ENCODE results near the gene ZDHHC21.
"Not testable (repeated sequence)": the region's sequence is repeated elsewhere in the genome, so short reads cannot be mapped to it uniquely, and the experiment has no call there.

ZDHHC21 gene

DNA sequence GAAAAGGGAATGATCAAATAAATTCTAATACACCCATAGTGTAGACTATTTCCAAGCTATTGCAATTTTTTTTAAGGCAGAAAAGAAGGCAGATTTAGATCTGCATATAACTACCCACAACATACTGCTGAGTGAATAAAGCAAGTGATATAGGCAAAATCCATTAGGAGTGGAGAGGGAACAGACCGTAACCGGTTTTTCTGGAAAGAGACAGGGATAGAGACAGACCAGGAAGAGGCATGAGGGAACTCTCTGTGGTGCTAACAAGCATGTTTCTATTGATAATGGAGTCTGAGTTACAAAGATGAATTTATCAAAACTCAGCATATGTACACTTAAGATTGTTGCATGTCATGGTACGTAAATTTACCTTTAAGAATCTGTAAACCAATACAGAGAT, 14.5 kb downstream of the ZDHHC21 start:
- no peak for FAIRE-seq

DNA sequence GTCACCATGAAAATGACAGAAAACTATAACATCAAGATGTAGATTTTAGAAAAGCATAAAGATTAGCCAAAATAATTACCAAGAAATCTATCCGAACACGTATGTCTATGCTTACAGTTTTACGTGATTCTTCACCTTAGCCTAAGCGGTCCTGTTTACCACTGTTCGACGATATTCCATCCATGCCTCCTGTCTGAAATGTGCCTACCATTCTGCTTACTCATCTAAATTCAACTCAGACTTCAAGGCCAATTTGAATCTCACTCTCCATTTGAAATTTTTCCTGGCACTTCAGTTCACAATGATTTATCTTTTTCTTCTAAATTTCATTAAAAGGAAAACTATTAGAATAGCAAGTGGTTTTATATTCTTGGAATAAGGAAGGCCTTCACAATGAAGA, 15.4 kb downstream of the ZDHHC21 start:
- FAIRE-seq = no peak

DNA sequence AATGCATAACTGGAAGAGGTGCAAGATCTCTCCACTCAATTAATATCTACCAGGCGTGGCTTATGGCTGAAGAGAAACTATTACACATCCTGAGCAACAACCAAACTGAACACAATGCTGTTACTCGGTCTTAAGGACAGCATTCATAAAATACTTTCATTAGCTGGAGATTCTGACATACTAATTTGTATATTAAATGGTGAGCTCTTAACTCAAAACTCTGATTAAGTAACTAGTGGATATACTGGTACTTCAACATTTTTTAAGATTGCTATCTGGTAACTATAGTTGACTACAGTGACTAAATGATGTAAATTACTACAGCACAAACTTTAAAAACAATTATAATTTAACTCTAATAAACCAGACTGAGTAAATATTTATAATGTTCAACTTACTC, 15.8 kb downstream of the ZDHHC21 start:
- FAIRE-seq = peak; percentile 49

DNA sequence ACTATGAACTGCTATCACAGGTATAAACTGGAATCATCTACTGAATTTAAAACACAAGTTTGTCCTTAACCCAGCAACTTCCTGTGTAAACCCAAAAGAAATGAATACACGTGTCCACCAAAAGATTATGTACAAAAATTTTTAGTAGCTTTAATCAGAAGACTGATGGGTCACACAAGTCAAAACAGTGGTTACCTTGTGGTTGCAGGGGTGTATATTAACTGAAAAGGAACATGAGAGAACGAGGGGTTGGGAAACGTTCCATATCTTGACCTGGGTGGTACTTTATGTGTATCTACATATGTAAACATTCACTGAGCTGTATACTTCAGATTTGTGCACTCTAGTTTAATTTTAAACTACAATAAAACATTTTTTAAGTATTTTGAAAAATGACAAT, 18.6 kb downstream of the ZDHHC21 start:
- no peak for FAIRE-seq

DNA sequence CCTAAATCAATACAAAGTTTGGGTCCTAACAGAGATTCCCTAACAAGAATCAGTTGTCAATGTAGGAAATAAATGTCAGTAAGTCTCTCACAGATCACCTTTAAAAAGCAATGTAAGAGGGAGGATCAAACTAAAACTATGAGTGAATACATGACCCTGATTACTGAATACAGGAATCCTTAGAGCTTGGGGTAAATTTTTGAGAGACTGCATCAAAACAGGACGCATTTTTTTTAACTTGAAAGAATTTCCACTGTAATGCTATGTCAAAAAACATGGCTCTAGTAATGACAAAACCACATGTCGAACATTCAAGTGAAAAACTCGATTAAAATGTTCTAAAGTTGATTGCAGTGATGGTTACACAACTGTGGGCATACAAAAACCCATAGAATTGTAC, 21.9 kb downstream of the ZDHHC21 start:
- no peak for FAIRE-seq

DNA sequence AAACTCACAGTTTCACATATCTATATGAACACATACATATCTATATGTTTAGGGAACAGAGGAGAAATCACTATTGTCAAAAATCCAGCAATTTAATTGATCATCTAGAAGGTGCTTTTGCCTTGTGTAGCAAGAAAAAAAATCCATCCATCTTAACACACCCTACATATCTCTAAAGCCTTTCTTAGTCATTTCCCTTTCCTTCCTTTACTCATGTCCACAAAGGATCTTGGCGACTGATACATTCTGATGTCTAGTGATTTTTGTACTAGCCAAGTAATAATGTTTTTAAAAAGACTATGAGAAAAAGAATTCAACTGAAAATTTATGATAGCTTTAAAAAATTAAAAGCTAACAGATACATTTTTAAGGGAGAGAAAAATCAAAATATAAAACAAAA, 22.5 kb downstream of the ZDHHC21 start:
- FAIRE-seq = no peak

DNA sequence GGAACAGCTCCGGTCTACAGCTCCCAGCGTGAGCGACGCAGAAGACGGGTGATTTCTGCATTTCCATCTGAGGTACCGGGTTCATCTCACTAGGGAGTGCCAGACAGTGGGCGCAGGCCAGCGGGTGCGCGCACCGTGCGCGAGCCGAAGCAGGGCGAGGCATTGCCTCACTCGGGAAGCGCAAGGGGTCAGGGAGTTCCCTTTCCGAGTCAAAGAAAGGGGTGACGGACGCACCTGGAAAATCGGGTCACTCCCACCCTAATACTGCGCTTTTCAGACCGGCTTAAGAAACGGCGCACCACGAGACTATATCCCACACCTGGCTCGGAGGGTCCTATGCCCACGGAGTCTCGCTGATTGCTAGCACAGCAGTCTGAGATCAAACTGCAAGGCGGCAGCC, 29.2 kb downstream of the ZDHHC21 start:
- not testable (repeated sequence) for FAIRE-seq

DNA sequence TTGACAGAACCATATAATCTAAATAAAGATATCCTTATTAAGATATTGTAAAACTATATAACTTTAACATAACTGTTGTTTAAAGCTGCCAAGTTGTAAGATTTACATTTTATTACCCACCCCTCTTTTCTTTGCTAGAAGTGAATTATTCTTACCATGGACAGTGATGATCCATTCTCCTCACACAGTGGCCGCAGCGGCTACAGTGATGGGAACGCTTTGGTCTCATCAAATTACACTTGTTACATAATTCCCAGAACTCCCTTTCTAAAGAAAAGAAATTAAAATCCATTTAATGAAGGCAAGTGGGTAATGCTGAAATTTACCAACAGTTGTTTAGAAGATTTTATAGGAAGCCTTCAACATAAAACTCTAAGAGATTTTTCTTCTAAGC, 31.2 kb downstream of the ZDHHC21 start:
- no peak for FAIRE-seq

DNA sequence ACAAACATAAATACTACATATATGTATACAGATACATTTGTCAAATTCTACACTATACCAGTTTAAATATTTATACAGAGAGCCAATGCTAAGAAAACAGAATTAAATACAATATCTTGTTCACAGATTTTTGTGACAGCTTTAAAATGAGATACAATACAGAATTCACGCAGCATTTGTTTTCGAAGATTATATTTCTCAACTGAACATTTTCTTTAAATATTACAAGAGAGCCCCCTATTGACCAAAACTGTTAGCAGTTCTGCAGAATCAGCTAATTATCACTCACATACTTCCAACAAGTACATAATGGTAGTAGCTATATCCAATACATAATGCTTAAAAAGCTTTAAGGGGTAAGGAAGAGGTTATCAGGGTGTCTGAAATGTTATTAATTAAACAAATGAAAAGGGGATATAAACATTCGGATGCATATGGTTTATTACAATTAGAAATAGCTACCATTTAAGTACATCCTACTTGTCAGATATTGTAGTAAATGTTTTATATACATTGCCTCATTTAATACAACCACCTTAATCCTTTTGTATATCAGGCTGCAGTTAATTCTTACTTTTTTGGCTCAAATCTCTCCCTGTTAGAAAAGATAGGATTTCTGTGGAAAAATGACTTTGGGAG, 31.7 kb downstream of the ZDHHC21 start:
- peak; percentile 95 for FAIRE-seq

DNA sequence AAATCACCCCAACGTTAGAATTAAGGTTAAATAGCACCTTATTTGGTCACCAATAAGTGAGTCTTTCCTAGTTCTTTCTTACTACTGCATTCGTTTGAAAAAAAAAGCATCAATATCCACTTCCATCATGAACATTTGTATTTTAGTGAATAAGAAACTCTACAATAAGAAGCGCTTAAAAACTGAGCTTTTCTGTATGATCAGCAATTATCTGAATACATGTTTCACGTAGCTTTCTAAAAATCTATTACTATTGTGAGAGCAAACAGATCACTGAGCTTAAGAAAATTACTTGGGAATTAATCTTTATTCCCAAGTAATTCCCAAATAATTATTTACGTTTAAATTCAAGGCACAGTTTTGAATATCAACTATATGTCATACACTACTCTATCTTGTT, 32.5 kb downstream of the ZDHHC21 start:
- no peak for FAIRE-seq

DNA sequence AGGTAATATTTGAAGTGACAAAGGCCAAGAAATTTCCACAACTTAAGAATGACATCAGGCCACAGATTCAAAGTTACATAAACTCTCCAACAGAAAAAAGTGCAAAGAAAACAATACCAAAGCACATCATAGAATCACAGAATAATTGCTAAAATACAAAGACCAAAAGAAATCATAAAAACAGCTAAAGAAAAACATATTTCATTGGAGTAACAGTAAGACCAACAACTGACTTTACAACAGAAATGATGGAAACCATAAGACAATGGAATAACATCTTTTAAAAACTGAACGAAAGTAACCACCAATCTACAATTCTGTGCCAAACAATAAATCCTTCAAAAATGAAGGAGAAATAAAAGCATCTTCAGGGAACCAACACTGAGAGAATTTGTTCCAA, 38.3 kb downstream of the ZDHHC21 start:
- no peak for FAIRE-seq

DNA sequence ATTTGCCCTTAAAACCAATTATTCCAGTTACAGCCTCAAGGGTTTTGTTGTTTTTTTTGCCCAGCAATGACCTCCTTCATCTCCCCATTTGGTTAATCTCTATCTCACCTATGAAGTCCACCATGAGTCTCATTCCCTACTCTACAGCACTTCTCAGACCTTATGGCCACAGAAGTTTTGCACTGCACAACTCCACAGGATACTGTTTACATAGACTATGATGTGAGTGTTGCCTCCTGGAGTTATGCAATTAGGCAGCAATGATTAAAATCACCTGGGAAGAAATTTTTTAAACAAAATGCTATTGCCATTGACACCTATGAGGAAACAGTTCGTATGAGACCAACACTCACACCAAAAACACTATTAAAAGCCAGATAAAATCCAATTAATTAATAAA, 39.7 kb downstream of the ZDHHC21 start:
- no peak for FAIRE-seq

DNA sequence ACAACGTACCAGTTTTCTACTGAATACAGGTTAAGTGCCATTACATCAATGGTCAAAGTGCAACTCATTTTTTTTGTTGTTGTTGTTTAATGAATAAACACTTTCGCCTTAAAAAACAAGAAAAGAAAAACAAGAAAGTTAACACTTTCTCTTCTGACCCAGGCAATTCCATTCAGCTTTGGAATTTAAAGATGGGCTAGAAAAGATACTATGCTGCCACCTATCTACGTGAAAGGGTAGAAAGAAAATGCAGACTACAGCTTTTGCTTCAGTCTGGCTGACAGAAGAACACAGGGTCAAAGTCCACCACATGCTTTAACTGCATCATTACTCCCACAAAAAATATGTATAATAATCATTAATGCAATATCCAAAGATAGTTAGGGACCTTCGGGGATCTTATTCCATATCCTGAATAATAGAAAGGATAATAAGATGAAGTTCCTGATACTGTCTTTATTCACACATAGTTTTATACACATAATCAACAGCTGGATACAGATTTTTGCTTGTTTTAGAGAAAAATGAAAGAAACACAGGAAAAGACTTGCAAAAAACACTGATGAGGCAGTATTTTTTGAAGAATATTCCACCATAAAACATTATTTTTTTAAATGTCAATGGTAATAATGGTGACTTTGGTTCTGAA, 40.4 kb downstream of the ZDHHC21 start:
- peak; percentile 81 for FAIRE-seq

DNA sequence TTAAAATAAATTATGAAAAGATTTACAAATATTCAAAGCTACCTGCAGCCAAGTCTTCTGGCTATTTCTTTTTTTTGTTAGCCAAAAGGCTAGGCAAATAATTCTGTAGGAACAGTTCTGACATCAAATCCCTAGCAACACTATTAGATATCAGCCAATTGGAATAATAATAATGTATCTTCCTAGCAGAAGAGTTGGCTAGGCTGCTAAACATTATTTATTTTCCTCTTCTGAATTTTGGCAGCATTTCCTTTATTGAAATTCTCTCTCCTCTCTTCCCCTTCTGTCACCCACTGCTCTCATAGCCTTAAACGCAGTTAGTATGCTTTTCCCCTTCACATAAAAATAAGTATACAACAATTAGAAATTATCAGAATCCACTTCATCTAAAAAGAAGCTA, 42.6 kb downstream of the ZDHHC21 start:
- no peak for FAIRE-seq

DNA sequence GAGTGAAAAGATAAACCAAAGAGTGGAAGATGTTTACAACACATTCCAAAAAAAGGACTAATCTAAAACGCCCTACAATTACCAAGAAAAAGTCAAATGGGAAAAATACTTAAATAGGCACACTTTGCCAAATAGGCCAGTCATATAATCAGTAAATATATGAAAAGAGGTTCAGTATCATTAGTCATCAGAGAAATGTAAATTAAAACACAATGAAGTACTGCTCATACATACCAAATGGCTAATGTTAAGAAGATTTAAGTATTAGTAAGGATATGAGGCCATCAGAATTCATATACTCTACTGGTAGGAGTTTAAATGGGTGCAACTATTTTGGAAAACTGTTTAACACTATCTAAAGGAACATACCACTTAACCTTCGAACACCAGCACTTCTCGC, 47.6 kb downstream of the ZDHHC21 start:
- FAIRE-seq = no peak

DNA sequence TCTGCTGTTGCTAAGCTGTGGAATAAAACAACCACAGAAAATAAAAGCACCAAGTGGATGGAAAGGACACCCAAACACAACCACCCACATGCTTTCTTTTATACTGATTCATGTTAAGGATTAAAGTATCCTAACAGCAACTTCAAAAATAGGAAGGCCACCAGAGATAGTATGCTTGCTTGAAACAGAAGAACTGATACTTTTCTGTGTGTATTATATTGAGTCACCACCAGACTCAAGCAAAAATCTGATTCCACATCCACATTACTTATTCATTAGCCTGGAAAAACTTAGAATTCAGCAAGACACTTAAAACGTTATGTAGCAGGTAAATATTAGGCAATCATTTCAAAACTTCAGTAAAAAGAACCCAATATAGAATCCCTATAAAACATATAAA, 52.3 kb downstream of the ZDHHC21 start:
- FAIRE-seq = no peak

DNA sequence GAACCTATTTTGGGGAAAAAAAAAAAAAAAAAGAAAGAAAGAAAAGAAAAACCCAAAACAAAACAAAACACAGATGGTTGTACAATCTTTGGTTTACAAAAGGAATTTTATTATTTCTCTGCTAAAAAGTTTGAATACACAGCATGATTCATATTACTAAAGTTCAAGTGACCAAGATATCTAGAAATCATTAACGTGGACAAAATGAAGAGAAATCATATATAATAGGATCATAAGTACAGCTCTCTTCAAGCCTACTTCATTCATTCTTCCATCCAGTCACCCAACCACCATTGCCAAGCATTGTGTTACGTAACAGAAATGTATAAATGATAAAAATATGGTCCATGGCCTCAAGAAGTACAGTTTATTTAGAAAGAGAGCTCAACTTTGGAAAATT, 52.9 kb downstream of the ZDHHC21 start:
- peak; percentile 74 for FAIRE-seq

DNA sequence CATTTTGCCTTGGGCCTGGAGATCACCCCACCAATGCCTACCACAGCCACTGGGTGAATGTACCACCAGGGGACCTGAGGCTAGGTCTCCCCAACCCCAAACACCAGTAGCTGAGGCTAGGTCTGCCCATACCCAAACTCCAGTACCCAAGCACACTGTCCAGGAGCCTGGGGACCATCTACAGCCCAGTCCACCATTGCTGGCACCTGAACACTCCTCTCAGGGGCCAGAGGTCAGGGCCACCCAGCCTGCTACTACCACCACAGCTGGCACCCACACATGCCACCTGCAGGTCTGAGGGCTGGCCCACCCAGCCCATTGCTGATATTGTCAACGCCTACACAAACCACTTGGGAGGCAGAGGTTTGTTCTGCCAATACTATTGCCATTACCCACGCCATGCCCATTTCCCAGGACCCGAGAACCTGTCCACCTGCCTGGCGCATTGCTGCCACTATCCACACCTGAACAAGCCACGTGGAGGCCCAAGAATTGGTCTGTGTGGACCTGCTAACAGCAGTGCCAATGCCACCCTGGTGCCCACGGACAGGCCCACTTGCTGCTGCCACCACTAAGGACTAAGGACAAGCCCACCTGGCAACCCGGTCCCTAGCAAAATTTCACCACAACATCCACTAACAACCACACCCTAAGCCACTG, 59.2 kb downstream of the ZDHHC21 start:
- FAIRE-seq = no peak

DNA sequence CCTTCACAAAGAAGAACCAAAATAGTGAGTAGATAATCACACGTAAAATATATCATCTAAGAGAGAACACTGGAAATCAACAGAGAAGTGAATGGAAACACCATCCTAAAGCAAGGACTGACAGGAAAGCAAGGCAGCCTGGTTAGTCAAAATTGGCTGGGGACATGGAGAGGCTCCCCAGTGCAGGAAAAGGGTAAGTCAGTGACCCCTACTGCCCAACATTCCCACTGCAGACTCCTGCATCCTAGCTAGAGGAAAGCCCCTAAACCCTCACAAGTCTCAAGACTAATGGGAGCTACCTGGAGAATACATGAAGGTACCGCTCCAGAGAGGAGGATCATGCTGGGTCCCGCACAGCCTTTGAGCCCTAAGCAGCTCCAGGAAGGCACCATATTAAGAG, 60.1 kb downstream of the ZDHHC21 start:
- no peak for FAIRE-seq

DNA sequence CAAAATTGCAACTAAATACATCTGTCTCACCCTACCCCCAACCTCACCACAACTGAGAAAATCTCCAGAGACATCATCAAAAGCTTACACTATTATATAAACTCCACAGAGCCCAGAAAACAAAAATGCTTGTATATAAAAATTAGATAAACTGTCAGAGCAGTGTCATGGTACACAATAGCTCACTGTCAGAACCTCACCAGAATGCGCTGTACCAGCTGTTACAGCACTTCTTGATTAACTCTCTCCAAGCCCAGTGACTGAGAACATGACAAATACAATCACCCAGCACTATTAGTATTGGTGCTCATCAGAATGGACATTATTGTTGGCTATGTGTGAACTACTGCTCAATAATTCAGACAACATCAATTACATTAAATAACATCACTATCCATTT, 65.7 kb downstream of the ZDHHC21 start:
- FAIRE-seq = no peak

DNA sequence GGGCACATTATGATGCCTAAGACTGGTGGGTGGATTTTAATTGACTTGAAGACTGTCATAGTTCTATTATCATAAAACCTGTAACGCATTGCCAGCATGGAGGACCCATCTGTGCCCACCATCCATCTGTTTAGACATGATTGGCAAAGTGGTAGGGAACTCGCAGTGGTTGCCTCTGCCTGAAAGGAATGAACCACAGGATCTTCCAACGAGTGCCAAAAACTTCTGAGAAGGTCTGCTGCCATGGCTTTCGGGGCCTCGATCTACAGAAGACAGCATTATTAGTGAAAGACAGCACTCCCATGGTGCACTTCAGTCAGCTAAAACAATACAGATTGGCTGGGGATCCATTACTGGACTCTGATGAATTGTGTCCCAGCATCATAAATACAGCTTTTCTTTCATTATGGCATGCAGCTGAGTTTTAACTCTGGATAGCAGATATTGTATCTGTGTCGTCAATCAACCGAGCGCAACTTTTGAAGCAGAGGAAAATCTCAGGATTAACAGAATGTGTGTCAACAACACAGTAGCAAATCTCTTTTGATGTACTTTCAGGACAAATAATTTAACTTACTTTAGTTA, 74.3 kb downstream of the ZDHHC21 start:
- FAIRE-seq = no peak

DNA sequence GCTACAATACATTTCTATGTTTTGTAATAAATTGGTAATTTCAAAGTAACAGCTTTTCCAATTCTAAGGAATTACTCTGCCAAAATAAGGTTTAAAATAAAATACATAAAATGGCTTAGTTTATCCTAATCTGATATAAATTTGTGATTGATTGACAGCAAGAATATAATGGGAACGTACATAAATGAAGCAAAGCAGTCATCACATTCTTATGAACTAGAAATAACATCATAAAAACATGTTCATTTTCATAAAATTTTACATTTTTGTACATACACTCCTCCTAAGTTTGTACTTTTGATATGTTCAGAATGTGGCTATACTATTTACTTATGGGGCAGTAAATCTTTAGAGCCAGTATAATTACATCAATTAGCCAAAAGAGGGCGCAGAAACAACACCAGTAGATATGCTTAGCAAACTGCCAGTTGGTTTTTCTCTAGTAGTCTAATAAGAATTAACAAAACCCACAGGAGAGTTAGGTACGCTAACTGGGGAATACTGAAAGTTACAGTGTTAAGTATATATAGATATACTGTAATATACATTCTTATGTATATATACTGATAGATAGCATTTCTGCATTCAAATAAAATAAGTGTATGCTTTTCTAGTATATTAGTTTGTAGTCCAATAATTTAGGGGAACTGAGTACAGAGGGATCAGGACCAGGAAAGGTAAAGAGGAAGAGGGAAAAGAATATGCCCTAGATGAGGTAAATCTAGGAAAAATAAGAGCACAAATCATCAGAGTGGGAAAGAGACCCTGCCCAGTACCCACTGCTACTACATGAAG, 76.8 kb downstream of the ZDHHC21 start:
- peak; percentile 97 for FAIRE-seq

DNA sequence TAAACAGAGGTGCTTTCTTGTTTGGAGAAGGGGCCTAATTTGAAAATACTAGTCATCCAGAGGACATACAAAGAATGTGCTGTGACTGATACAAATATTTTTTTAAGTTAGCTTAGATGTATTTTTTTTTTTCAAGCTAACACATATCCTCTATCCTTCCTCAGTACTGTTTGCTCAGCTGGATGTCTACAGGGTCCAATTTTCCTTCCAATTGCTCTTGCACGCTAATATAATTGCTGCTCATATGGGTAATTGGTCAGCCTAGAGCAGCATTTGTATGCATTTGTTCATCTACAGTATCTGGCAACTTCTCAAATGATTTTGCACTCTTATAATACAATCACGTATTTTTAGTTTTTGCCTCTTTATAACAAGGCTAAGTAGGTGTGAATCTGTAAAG, 84.7 kb downstream of the ZDHHC21 start:
- FAIRE-seq = no peak
